Measurements from ENCODE around the gene UST.
"Not testable (repeated sequence)": the region's sequence is repeated elsewhere in the genome, so short reads cannot be mapped to it uniquely, and the experiment has no call there.

Gene UST

DNA sequence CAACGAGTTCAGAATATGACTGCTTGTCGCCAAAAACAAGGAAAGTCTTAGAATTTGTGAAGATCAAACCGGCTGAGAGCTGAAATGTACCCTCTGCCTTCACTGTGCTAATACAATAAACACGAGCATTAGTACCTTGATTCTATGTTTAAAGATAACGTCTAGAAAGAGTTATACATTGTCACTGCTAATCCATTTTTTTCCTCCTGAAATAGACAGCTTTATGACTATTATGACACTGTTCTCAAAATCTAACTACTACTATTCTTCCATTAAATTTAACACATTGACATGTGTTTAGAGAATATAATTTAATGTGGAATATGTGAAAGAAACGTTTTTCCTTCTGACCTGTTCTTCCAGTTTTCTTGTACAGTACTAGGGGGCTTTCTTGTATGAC lies 204.8 kb downstream of the UST start:
- DNase-seq (ENCODE audit: low spot score), result no peak

DNA sequence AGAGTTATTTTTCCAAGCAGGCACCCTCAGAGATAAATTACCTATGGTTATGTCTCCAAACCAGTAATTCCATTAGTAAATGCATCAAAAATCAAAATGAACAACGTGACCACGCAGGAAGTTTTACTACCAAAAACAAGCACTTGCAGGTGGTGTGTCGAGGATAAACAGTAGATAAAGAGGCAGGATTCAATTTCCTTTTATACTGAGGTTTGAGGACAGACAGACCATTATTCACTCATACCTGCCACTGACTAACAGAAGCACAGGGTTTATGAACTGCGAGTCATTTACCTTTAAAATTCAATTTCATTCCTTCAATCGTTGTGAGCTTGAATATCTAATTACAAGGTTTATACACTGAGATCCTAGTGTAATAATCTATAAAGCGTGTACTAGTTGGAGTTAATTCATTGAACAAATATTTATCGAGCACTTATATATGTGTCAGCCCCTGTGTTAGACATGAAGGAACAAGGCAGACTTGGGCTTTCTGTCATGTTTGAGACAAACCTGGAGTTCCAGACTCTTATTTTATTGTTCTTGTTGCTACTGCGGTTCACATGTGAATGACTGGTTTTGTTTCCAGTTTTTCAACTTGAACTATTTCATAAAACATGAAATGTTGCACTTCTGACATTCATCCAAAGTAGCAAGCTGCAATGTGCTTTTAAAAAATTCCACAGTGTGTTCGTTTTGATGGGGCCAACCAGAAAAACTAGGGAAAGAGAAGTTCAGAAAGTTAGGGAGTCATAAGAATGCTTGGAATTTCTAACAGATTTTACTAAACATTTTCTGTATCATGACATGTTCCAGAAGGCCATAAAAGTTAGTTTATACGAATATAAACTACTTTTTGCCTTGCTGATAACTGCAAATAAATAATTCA lies 205.6 kb downstream of the UST start:
- no peak for DNase-seq (ENCODE audit: low spot score)

DNA sequence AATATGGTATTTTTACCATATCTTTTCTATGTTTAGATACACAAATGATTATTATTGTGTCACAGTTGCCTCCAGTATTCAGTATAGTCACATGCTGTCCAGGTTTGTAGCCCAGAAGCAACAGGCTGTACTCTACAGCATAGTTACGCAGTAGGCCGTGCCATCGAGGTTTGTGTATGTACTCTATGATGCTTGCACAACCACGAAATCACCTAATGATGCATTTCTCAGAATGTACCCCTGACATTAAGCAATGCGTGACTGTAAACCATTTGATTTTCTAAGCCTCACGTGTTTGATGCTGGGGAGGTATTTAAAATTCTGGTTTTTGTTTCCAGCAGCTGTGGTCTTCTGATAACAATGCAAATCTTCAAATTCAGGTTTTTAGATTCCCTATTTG lies 207.6 kb downstream of the UST start:
- DNase-seq (ENCODE audit: low spot score), result no peak

DNA sequence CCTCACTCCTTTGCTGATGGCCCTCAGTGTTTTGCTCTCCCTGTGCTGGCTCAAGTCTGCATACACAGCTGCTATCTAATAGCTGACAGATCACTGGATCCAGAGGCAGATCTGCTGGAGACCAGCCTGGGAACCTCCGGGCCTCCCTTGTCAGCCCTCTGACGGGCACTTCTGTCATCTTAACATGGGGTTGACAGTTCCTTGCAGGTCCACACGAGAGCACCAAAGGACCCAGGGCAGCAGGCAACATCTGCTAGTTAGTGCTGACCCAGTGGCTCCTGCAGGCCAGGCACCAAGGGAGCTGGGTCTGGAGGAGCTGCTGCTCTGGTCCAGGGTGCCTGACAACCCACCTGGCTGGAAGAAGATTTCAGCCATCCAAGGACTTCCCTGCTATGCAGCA lies 208.1 kb downstream of the UST start:
- no peak for DNase-seq (ENCODE audit: low spot score)

DNA sequence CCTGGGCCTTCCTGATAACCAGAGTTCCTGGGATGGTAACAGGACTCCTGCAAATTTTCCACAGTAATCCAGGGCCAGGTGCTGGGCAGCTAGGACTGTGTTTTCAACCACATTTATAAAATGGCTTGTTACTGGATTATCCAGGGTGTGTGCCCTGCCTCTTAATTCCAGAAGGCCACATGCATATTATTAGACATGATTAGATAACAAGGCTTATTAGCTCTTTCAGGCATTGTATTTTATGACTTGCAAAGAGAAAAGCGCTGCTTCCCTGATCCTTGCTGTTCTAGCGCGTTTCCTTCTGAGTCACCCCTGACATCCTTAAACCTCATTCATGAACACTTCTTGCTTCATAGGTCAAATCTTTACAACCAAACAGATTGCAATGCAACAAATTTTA lies 208.6 kb downstream of the UST start:
- DNase-seq (ENCODE audit: low spot score), result no peak

DNA sequence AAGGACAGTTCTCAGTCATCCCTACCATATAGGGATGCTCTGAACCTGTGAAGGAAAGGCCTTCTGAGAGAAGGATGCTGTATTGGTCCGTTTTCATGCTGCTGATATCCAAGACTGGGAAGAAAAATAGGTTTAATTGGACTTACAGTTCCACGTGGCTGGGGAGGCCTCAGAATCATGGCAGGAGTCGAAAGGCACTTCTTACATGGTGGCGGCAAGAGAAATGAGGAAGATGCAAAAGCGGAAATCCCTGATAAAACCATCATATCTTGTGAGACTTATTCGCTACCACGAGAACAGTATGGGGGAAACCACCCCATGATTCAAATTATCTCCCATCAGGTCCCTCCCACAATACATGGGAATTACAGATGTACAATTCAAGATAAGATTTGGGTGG lies 209.3 kb downstream of the UST start:
- DNase-seq (ENCODE audit: low spot score), result not testable (repeated sequence)

DNA sequence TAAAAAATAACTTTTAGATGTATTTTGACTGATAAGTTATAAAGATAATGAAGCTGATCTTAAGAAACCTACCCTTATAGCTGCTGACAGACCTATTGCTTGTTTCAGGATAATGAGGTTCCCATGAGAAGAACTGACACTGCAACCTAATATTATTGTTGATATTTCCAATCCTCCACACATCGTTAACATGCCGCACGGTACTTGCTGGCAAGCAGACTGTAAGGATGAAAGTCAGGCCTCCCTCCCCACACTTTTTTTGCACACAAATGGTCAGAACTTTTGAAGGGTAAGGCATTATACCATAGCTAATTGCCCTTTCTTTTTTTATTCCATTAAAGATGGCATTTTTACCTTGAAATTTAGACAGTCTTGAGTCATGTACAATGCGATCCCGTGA lies 210.9 kb downstream of the UST start:
- no peak for DNase-seq (ENCODE audit: low spot score)

DNA sequence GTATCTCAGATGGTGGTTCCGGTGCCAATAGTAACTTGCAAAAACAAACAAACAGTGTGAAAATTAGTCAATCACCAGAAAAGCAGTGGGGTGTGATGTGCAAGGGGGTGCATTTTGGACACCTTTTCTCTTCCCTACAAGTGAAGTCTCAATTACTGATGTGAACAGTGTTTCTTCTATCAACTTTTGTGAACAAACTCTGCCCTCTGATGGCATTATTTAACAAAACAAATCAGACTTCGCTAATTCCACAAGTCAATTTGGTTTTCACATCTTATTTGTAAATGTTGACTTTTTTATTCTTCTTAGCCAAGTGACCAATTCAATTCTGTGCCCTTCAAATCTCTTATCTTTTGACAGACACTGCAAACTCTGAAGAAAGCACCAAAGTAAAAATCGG lies 212.2 kb downstream of the UST start:
- peak; percentile 26 for DNase-seq (ENCODE audit: low spot score)

DNA sequence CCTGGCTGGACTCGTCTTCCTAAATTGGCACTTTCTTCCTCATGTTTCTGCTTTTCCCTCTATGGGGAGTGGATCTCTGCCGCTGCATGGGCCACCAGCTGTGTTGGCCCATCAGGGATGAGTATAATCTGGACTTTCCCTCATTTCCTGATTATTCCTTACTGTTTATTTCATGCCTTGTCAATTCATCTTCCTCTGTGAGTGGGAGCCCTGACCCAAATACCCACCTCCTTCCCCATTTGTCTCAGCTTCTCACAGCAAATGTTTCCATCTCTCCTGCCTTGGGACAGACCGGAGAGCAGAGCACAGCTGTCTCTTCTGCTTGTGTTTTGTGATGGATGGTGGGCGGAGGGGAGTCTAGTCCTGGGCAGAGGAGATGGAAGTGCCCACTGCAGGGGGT lies 212.7 kb downstream of the UST start:
- no peak for DNase-seq (ENCODE audit: low spot score)

DNA sequence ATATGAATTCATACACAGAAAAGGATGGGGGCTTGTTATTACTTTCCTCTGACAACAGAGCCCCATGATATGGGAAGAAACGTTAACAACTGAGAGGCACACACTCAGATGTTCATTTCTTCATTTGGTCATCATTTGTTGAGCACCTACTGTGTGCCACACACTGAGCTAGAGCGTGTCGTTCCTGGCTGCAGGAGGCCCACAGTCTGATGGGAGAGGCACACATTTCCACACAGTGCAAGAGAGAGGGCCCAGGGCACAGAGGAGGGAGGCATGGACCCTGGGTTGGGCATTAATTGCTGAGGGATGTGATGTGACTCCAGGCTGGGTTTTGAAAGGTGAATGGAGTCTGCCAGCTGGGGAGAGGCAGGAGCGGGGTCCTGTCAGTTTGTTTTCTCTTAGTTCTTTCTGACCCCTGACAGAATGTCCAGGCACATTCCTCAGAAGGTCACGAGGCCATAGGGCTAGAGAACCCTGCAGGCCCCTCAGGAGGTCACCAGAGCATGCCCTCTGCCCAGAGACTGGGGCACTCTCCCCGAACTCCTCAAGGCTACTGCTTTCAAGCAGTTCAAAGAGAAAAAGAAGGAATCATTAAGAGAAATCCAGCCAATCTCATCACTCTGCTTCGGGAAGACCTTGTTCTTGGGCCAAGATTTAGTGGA lies 216.2 kb downstream of the UST start:
- no peak for DNase-seq (ENCODE audit: low spot score)

DNA sequence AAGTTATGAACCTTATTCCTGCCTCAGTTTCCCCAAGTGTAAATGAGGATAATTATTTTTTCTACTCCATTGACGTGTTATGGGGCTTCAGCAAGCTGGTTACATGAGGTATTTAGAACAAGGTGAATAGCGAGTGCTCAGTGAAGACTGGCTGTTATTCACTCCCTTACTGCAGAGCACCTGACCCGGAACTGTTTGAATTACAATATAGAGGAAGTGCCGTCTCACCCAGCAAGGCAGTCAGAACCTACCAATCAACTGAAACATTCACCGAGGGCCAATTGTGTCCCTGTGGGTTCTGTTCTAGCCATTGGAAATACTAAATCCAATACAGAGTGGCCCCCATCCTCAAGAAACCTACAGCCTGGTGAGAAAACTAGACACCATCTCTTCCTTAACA lies 216.9 kb downstream of the UST start:
- no peak for DNase-seq (ENCODE audit: low spot score)

DNA sequence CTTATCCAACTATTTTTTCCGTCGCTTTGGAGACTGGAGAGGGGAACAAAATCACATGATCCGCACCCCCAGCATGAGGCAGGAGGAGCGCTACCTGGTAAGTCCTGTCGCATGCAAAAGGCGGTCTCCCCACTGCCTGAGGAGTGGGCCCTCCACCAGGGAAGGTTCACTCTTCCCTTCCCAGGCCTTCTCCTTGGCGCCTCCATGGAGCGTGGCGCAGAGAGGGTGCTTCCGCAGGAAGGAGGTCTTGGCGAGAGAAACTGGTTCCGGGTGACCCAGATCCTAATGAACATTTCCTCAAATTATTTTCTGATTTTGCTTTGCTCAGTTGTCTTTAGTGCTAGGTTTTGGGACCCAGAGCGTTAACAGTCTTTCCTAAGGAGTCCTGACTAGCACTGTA lies 217.6 kb downstream of the UST start:
- no peak for DNase-seq (ENCODE audit: low spot score)

DNA sequence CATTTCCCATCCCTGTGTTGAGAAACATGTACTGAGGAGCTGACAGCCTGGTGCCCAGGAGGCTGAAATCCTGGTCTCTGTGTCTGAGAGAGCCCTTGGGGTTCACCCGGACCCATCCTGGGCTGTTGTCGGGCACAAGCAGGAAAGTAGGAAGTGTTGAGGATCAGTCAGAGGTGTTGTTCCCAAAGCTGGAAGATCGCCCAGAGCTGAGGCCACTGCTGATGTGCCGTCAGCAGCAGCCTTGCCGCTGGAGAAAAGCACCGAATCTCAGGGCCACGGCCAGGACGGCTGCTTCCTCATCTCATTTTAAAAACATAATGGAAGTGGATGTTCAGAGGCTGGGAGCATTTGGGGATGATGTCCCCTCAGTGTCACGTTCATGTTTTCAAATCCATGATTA lies 218.5 kb downstream of the UST start:
- DNase-seq (ENCODE audit: low spot score), result no peak

DNA sequence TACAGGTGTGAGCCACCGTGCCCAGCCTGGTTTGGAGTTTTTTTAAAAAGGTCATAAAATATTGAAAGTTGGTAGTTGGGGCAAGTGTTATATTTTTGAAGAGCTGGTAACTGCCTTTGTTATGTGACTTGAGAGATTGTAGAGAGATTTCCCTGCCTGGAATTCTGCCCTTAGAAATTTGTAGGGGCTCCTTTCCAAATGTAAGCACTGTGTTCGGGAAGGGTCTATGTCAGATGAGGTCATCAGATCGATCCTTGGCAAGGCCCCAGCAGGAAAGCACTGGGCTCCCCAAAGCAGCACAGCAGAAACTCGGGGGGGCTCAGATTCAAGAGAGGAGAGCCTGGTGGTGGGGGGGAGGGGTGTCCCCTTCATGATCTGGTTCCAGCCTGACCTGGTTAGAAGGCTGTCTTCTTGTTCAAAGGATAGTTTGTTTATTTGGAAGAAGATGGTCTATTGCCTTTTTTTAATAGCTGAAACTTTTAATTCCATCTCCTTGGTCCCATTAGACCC lies 220.2 kb downstream of the UST start:
- DNase-seq (ENCODE audit: low spot score), result no peak

DNA sequence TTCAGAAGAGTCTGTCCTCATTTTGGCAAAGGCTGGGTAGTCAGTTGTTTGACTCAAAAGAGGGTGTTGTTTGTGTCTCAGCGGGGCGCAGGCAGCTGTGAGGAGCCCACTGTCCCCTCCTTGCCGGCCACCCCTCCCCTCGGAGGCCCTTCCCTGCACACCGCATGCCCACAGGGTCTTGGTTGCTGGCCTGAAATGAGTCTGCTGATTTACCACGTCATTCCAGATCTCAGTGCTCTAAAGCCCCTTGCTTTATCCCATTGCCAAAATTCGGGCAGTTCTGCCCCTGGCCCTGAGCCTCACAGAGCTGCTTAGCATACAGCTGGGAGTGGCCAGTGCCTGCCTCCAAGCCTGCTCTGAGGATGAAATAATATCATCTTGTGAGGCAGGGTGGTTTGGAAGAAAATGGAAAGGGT lies 220.7 kb downstream of the UST start:
- DNase-seq (ENCODE audit: low spot score), result no peak

DNA sequence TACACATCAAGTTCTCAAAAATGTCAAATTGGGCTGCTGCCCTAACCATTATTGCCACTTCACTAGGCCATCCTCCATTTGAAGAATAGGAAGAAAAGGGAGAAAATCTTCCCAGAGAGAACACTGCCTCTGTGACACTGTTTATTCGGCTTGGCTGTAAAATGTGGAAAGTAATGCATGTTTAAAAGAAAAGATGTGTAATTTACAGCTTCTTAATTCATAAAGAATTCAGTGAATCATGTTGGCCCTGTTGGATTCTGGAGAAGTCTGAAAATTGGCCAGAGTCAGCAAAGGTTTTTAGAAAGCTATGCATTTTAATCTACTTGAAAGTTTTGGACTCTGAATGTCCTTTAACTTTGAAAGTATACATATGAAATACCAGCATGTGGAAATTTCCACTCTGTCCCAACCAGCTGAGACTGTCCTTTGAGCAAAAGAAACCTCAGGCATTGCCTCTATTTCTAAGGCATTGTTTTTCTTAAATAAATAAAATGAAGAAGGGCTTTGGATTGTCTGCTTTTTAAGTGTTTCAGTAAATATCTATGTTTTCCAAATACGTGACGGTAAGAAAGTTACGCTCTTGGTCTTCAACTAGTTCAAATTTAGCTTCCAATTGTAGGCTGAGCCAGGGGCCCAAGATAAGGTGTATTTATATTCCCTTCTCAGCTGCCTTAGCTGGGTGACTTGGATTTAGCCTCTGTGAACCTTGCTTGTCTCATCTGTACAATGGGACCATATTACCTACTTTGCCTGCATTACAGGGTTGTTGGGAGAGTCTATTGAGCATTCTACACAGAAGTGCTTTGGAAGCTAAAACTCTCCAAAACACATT lies 222.2 kb downstream of the UST start:
- no peak for DNase-seq (ENCODE audit: low spot score)

DNA sequence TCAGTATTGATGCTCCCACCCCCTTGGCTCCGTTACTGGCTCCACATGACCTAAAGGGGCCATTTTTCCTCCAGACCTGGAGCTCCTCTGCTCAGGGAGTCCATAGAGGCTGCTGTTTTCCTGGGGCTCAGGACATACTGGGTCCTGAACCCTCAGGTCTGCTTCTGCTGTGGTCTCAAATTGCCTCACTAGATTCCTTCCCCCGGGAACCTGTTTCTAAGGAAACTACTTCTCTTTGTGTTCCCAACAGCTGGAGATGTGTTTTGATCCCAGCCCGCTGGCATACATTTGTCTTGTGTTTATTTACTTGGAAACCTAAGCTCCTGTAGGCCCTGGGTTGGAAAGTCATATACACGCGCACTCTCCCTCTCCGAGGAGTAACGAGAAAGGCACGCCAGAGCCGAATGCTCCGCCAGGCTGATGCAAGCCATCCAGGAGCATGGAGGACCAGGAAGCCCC lies 222.8 kb downstream of the UST start:
- DNase-seq (ENCODE audit: low spot score), result no peak

DNA sequence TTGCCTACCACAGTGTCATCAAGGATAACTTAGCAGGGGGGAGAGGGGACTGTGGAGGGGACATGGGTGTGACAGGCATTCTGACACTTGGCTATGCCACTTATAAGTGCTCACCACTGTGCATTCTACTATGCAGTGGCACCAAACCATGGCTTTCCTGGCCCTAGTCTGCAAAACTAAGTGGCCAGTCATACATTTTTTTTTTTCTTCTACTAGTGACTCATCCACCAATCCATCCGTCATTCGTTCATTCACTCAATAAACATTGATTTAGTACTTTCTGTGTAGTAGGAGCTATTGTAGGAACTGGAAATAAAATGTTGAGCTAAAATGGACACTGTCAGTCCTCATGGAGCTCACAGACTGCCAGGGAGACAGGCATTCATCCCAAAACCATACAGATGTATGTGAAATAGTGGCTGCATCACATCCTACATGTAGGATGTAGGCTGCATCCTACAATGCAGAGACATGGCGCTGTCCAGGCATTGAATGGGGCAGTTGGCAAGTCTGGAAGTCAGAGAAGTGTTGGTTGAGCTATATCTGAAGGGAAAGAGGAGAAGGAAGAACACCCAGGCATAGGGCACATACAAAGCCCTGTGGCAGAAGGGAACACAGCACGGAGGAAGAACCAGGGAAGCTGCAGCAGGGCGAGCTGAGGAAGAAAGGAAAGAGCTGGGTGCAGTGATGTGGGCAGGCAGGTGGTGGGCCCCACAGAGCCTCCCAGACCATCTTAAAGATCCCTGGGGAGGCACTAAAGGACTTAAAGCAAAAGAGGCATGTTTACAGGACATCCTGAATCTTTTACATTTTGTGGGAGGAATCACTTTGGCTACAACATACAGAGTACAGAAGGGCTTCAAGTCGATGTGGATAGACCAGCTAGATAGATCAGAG lies 224.4 kb downstream of the UST start:
- DNase-seq (ENCODE audit: low spot score), result no peak

DNA sequence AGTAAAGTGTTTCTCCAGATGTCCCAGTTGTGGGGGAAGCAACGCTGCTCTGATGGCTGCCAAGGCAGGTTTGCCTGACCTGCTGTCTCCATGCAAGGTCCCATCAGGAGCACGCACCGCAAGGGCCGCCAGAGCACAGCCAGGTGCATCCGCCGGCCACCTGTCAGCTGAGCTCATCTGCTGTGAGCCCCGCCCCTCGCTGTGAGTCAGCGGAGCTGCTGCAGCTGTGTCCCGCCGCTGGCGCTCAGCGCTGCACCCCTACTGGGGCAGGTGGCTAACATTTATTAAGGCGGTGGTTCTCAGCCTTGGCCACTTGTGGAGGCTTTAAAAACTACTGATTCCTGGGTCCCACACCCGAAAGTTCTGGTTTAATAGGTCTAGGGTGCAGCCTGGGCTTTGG lies 225.7 kb downstream of the UST start:
- DNase-seq (ENCODE audit: low spot score), result peak; percentile 73

DNA sequence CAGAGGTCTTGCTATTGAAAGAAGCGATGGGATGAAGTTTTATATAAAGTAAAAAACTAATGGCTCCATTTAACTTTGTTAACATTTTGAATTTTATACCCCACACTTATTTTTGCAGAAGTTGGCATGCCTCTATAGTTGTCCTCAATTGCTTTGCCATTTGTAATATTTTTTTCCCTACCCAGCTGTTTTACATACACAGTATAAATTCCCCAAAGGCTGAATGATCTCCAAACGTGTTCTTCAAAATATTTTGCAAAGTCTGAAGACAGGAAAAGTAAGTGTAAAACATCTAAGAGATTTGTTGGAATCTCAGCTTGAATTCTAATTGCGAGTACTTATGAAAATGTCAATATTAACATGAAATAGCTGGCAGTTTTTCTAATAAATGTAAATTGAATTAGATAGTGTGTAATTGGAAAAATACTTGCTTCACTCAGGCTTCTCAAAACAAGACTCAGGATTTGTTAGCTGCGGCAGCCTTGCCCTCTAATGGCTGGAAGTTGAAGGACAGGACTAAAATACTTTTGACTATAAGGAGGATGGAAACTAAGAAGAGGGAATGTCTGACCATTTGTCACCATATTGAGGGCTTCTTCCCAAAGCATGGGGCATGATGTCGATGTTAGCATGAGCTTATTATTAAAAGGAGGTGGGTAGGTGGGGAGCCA lies 226.8 kb downstream of the UST start:
- peak; percentile 30 for DNase-seq (ENCODE audit: low spot score)

DNA sequence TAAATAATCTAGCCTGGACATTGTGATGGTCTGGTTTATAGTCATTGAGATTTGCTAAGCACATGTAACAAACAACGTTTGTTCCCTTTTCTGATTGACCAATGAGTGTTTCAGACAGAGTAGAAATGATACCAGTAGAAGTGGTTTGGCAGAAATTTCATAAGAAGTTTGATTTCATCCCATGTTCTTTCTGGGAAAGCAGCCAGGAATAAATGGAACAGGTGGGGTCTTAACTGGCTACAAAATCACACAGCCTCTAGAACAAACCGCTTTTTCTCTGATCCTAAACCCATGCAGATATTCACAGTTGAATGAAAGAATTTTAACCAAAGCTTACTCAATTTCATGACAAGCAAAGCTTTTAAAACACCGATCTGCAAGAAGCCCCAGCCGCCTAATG lies 227.5 kb downstream of the UST start:
- DNase-seq (ENCODE audit: low spot score), result no peak
